Measurements from ENCODE around the gene TSPEAR.
A peak's percentile ranks its signal among the peaks of the same experiment; 100 is the strongest.

Gene TSPEAR

GRCh38 chr21:44462086-44462833, 249.1 kb downstream of the TSPEAR start:
- DNase-seq (ENCODE audit: low spot score): no peak

GRCh38 chr21:44461464-44462001, 249.8 kb downstream of the TSPEAR start:
- DNase-seq (ENCODE audit: low spot score): no peak

- DNase-seq (ENCODE audit: low spot score): no peak
Measured at GRCh38 chr21:44461005-44461404, 250.4 kb downstream of the TSPEAR start.

GRCh38 chr21:44460441-44460755, 251.0 kb downstream of the TSPEAR start:
- DNase-seq (ENCODE audit: low spot score): no peak

GRCh38 chr21:44459712-44460440, 251.5 kb downstream of the TSPEAR start:
- DNase-seq (ENCODE audit: low spot score): no peak

GRCh38 chr21:44458971-44459711, 252.2 kb downstream of the TSPEAR start:
- DNase-seq (ENCODE audit: low spot score): no peak

- no peak for DNase-seq (ENCODE audit: low spot score)
Measured at GRCh38 chr21:44456915-44457736, 254.2 kb downstream of the TSPEAR start.

GRCh38 chr21:44456214-44456914, 255.0 kb downstream of the TSPEAR start:
- DNase-seq (ENCODE audit: low spot score): no peak

GRCh38 chr21:44455524-44456213, 255.7 kb downstream of the TSPEAR start:
- DNase-seq (ENCODE audit: low spot score): peak; percentile 11

- peak; percentile 84 for DNase-seq (ENCODE audit: low spot score)
Measured at GRCh38 chr21:44454747-44455523, 256.4 kb downstream of the TSPEAR start, which contains the start of gene LRRC3. LRRC3 (plus strand) TSS chr21:44455510; CDS start chr21:44456645, 1,135 bp downstream.

GRCh38 chr21:44454058-44454457, 257.3 kb downstream of the TSPEAR start:
- DNase-seq (ENCODE audit: low spot score): no peak

GRCh38 chr21:44453120-44453519, 258.3 kb downstream of the TSPEAR start:
- no peak for DNase-seq (ENCODE audit: low spot score)

GRCh38 chr21:44450999-44451398, 260.4 kb downstream of the TSPEAR start:
- DNase-seq (ENCODE audit: low spot score): no peak

- no peak for DNase-seq (ENCODE audit: low spot score)
Measured at GRCh38 chr21:44450402-44450801, 261.0 kb downstream of the TSPEAR start.

- no peak for DNase-seq (ENCODE audit: low spot score)
Measured at GRCh38 chr21:44449473-44450363, 261.7 kb downstream of the TSPEAR start.

- DNase-seq (ENCODE audit: low spot score): no peak
Measured at GRCh38 chr21:44448651-44449131, 262.7 kb downstream of the TSPEAR start.

All from CD4-positive, alpha-beta T cell treated with Interleukin-6 at 100 ng/mL for 8 hours (primary cell).